ENCODE data around the gene MS4A7. TPM values are rescaled to one million over a fixed set of nuclear protein-coding genes. Genes with fewer than 3 reads are reported as not detected.

Gene MS4A7
- polyA plus RNA-seq, 1 of the 3 experiments (the other 2 are of a cell fraction): not detected

DNA sequence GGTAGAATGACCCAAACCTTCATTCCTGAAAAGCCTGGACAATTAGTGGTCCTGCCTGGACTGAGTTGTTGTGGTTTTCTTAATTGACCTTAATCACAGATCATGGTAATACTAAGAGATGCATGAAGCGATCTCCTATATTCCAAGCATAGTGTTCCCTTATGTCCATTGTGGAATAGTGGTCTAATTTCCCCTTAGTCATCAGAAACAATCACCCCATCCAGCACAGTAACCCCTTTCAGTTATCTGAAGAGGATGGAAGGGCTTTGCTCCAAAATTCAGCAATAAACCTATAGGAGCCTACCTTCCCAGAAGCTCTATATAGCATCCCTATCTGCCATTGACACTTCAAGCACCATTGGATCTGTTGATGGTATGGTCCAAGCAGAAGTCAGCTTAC lies 44.3 kb downstream of the MS4A7 start:
- Histone ChIP-seq H3K4me2 (no peak overlapping the region), H3K9me3 (no peaks in the 10 kb centered on the region), H3F3A (replicated peaks; ENCODE audit: insufficient read depth) (no peaks in the 10 kb centered on the region), H3K4me1 (ENCODE audit: control insufficient read depth in 1 of 2, insufficient read depth in 2 of 2, low read depth in 1 of 2, low read length in 1 of 2) (no peaks in the 10 kb centered on the region), H3K9ac (no peak overlapping the region), H4K20me1 (ENCODE audit: insufficient read depth) (no peaks in the 10 kb centered on the region), H3K27me3 (ENCODE audit: insufficient read depth) (no peaks in the 10 kb centered on the region), H3K27ac (ENCODE audit: low read depth in 2 of 2, low read length in 1 of 2) (no peak overlapping the region), H3K36me3 (replicated peaks in 1 of 2; ENCODE audit: control insufficient read depth in 1 of 2, insufficient read depth in 2 of 2, low read length in 1 of 2) (no peaks in the 10 kb centered on the region), H3K79me2 (ENCODE audit: insufficient read depth) (no peaks in the 10 kb centered on the region), H2AFZ (ENCODE audit: low read depth) (no peak overlapping the region), H3K4me3 (ENCODE audit: low read depth in 2 of 2, low read length in 1 of 2) (no peak overlapping the region), H3K9me2 (no peaks in the 10 kb centered on the region)
- 10% methylated on average over 1 of the region's 1 CpG for WGBS (ENCODE audit: low lambda C conversion rate)
- no peak for TF ChIP-seq TCF12 (IDR thresholded peaks at IDR 0.05)
- no peak for TF ChIP-seq EP300 (IDR thresholded peaks at IDR 0.05; ENCODE audit: borderline replicate concordance in 1 of 2, low read depth in 1 of 2, low read length in 1 of 2)
- no peak for TF ChIP-seq SIN3A (IDR thresholded peaks at IDR 0.05; ENCODE audit: borderline replicate concordance, low read depth, low read length)
- TF ChIP-seq EZH2phosphoT487 (IDR thresholded peaks at IDR 0.05; ENCODE audit: borderline replicate concordance, low read depth): no peak
- TF ChIP-seq NRF1 (IDR thresholded peaks at IDR 0.05; ENCODE audit: low read depth, low read length): no peak
- TF ChIP-seq, protein P1, sequence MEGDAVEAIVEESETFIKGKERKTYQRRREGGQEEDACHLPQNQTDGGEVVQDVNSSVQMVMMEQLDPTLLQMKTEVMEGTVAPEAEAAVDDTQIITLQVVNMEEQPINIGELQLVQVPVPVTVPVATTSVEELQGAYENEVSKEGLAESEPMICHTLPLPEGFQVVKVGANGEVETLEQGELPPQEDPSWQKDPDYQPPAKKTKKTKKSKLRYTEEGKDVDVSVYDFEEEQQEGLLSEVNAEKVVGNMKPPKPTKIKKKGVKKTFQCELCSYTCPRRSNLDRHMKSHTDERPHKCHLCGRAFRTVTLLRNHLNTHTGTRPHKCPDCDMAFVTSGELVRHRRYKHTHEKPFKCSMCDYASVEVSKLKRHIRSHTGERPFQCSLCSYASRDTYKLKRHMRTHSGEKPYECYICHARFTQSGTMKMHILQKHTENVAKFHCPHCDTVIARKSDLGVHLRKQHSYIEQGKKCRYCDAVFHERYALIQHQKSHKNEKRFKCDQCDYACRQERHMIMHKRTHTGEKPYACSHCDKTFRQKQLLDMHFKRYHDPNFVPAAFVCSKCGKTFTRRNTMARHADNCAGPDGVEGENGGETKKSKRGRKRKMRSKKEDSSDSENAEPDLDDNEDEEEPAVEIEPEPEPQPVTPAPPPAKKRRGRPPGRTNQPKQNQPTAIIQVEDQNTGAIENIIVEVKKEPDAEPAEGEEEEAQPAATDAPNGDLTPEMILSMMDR (IDR thresholded peaks at IDR 0.05): no peak
- POLR2A ChIA-PET: no interaction called here
- no peak for DNase-seq
- CTCF ChIA-PET: no interaction called here

DNA sequence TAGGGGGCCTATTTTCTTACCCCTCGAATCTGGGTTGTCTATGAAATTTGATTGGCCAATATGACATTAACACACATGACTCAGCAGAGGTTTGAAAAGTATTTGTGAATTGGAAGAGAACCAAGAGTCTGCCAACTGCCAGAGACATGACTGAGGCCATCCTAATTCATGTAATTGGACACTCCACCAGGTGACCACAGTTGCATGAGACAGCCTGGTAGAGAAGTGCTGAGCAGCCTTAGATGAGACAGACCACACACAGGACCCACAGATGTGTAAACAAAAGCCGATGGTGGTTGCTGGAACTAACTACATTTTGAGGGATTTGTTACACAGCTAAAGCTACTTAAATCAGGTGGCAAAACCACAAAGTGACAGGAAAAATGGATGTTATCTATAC lies 50.2 kb downstream of the MS4A7 start:
- no peaks in the 10 kb centered on the region for H3K9me3 ChIP-seq
- no peaks in the 10 kb centered on the region for H3K79me2 ChIP-seq (ENCODE audit: insufficient read depth)
- no peak overlapping the region for H3K4me3 ChIP-seq (ENCODE audit: low read depth in 2 of 2, low read length in 1 of 2)
- POLR2A ChIA-PET: no interaction called here
- H3K27me3 ChIP-seq (ENCODE audit: insufficient read depth): no peaks in the 10 kb centered on the region; the same call in 1 of the 2 replicates
- 0% methylated on average over 2 of the region's 2 CpGs for whole genome bisulfite sequencing (ENCODE audit: low lambda C conversion rate)
- no peak for DNase-seq
- no peaks in the 10 kb centered on the region for H3K4me1 ChIP-seq (ENCODE audit: control insufficient read depth in 1 of 2, insufficient read depth in 2 of 2, low read depth in 1 of 2, low read length in 1 of 2)
- CTCF ChIA-PET: no interaction called here
- no peaks in the 10 kb centered on the region for H3F3A ChIP-seq (replicated peaks; ENCODE audit: insufficient read depth)
- H3K4me2 ChIP-seq: no peak overlapping the region
- no peak overlapping the region for H3K9ac ChIP-seq
- no peaks in the 10 kb centered on the region for H3K9me2 ChIP-seq
- TF ChIP-seq CHD2 (IDR thresholded peaks at IDR 0.05; ENCODE audit: low read length, partially characterized antibody) (no peak), GABPA (IDR thresholded peaks at IDR 0.05; ENCODE audit: low read depth) (no peak), FOSL2 (IDR thresholded peaks at IDR 0.05; ENCODE audit: borderline replicate concordance, low read depth) (no peak), RFX5 (IDR thresholded peaks at IDR 0.05; ENCODE audit: low read length) (no peak), RXRA (IDR thresholded peaks at IDR 0.05; ENCODE audit: borderline replicate concordance, low read depth) (no peak), YY1 (IDR thresholded peaks at IDR 0.05; ENCODE audit: low read depth) (no peak), NFIC (IDR thresholded peaks at IDR 0.05; ENCODE audit: borderline replicate concordance) (no peak), TEAD4 (IDR thresholded peaks at IDR 0.05; ENCODE audit: borderline replicate concordance, insufficient read depth) (no peak), RCOR1 (IDR thresholded peaks at IDR 0.05; ENCODE audit: low read length) (no peak), TCF12 (IDR thresholded peaks at IDR 0.05) (no peak), JUND (IDR thresholded peaks at IDR 0.05) (no peak), SIN3A (IDR thresholded peaks at IDR 0.05; ENCODE audit: borderline replicate concordance, low read depth, low read length) (no peak), MEF2A (IDR thresholded peaks at IDR 0.05; ENCODE audit: borderline replicate concordance, low read depth) (no peak)
- TF ChIP-seq, protein P2, sequence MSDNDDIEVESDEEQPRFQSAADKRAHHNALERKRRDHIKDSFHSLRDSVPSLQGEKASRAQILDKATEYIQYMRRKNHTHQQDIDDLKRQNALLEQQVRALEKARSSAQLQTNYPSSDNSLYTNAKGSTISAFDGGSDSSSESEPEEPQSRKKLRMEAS (IDR thresholded peaks at IDR 0.05; ENCODE audit: low read depth): no peak
- TF ChIP-seq, protein P3, sequence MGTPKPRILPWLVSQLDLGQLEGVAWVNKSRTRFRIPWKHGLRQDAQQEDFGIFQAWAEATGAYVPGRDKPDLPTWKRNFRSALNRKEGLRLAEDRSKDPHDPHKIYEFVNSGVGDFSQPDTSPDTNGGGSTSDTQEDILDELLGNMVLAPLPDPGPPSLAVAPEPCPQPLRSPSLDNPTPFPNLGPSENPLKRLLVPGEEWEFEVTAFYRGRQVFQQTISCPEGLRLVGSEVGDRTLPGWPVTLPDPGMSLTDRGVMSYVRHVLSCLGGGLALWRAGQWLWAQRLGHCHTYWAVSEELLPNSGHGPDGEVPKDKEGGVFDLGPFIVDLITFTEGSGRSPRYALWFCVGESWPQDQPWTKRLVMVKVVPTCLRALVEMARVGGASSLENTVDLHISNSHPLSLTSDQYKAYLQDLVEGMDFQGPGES (IDR thresholded peaks at IDR 0.05; ENCODE audit: low read depth, low read length): no peak
- TF ChIP-seq, protein P4, sequence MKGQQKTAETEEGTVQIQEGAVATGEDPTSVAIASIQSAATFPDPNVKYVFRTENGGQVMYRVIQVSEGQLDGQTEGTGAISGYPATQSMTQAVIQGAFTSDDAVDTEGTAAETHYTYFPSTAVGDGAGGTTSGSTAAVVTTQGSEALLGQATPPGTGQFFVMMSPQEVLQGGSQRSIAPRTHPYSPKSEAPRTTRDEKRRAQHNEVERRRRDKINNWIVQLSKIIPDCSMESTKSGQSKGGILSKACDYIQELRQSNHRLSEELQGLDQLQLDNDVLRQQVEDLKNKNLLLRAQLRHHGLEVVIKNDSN (IDR thresholded peaks at IDR 0.05; ENCODE audit: borderline replicate concordance, low read depth): no peak
- TF ChIP-seq, protein P1 (IDR thresholded peaks at IDR 0.05): no peak
- no peaks in the 10 kb centered on the region for H3K36me3 ChIP-seq (replicated peaks in 1 of 2; ENCODE audit: control insufficient read depth in 1 of 2, insufficient read depth in 2 of 2, low read length in 1 of 2)
- no peaks in the 10 kb centered on the region for H4K20me1 ChIP-seq (ENCODE audit: insufficient read depth)
- no peak overlapping the region for H3K27ac ChIP-seq (ENCODE audit: low read depth in 2 of 2, low read length in 1 of 2)
- no peak overlapping the region for H2AFZ ChIP-seq (ENCODE audit: low read depth)
